GM12874 (cell line): ENCODE data around the gene SLC16A5.

Experiments
- TF ChIP-seq, protein P1 (sequence below): IDR thresholded peaks from 2 replicates; pipeline ENCODE4 v1.5.1; 2011; ENCODE audit warnings: low read depth, mild to moderate bottlenecking, control low read depth, low read length, moderate library complexity; ENCODE audit not compliant: insufficient read depth

Gene SLC16A5

DNA sequence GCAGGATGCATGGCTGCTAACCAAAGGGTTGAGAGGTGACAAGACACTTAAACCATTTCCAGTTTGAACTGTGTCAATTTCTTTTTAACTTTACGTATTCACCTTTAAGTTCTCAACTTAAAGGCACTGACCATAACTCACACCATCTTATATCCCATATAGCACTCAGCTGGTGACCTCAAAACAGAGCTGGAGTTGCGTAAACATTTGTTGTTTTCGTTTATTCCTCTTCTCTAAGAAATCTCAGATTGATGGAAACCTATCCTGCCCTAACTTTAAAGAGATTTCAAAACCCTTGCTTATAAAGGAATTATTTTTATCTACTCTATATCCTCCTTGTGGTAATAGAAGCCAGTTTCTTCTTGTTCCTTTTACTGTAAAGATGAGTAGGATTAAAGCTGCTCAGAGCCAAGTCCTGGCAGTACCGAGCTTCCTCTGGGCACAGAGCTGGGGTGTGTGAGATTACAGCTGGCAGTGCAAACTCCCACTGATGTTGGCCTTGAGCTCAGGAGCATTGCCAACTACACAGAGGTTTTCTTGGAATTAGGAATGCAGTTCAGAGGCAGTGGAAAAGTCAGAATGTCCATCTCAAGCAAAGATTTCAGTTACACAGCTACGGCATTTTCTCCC is 39.4 kb upstream of the SLC16A5 start:
- TF ChIP-seq, protein P1, sequence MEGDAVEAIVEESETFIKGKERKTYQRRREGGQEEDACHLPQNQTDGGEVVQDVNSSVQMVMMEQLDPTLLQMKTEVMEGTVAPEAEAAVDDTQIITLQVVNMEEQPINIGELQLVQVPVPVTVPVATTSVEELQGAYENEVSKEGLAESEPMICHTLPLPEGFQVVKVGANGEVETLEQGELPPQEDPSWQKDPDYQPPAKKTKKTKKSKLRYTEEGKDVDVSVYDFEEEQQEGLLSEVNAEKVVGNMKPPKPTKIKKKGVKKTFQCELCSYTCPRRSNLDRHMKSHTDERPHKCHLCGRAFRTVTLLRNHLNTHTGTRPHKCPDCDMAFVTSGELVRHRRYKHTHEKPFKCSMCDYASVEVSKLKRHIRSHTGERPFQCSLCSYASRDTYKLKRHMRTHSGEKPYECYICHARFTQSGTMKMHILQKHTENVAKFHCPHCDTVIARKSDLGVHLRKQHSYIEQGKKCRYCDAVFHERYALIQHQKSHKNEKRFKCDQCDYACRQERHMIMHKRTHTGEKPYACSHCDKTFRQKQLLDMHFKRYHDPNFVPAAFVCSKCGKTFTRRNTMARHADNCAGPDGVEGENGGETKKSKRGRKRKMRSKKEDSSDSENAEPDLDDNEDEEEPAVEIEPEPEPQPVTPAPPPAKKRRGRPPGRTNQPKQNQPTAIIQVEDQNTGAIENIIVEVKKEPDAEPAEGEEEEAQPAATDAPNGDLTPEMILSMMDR: no peak

DNA sequence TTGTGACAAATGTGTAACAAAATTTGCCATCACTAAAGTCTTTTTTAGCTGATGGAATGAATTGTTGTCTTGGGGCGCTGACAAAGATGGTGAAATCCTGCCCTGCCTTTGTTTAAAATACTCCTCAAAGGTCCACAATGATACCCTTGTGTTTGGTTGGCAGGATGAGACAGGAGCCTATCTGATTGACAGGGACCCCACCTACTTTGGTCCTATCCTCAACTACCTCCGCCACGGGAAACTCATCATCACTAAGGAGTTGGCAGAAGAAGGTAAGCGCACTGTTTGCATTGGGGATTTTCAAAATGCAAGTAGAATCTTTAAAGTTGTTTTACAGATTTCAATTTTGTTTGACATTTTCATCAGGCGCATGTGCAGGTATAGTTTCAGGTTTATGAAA is 38.7 kb upstream of the SLC16A5 start:
- TF ChIP-seq, protein P1: no peak

DNA sequence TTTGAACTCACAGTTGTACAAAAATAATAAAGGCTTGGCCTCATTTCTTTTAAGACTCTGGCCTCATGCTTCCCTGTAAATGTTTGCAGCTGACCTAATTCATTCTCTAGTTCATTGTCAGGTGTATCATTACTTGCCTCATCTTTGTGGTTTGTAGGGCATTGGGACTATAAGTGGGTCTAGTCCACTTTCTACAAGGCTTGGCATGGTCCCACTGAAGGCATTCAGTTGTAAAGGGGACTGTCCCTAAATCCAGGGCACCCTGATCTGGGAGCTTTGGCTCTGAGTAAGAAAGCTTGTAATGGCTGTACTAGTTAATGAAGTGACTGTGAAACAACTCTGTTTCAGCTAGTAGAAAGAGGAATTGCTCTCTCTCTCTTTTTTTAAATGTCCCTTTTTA is 38.0 kb upstream of the SLC16A5 start:
- TF ChIP-seq, protein P1: no peak

- TF ChIP-seq, protein P1: no peak
These were observed 35.8 kb upstream of the SLC16A5 start for GRCh38 chr17:75051941-75052340.

DNA sequence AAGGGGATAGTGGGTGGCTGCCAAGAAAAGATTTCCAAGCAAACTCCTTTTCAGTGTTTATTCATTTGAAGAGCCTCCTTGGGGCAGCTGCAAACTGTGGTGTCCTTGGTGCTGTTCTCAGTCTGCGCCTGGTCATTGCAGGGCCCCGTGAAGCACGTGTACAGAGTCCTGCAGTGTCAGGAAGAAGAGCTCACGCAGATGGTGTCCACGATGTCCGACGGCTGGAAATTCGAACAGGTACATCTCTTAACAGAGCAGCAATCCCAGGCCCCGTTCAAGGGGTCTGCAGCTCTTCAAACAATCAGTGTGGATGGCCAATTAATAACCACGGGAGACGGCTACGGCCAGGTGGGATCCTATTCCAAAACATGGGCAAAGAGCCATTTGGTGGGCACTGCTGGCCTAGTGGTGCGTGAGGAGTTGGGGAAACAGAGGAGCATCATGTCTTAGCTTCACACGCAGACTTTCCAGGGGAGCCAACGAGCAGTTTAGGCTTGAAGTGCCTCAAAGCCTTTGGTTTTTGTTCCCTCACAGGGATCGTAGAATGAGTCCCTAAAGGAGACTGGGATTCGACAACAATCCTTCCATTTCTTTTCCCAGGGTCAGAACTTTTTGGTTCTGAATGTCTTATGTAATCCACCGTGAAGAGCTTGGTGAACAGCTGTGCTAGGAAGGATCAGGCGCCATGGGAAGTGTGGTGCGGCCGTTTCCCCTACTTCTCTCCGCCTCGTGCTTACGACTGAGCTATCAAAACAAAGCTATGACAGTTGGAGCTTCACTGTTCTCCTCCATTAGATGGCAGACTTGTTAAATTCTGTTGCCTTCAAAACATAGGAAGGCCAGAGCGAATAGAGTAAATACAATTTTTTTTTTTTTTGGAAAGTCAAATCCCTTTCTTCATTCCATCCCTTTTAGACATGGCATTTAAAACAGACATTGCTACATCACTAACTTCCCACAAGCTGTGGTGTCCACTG is 28.1 kb upstream of the SLC16A5 start:
- TF ChIP-seq, protein P1: no peak

DNA sequence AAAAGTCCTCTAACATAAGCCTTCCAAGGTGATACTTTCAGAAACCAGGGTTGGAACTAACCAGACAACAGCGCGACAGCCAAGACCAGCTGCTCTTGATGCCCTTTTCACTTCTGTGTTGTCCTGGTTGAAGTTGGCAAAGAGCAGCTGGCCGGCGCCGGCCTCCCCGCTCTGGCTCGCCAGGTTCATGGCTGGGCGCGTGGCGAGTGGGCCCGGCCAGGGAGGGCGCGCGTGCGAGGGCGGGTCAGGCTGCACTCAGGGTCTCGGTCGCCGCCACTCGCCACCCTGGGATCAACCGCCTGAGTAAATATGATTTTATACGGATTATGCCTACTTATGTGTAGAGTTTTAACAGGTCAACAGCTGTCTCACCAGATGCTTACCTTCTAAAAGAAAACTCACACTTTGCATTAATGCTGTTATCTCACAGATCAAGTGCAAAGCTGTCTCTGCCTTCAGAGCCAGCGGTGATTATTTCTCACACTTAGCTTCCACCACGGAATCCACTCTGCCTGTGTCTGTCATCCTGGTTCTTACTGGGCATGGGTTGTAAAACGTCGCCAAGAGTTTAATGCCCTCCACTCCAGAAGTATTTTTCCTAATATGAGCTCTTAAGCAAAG is 27.2 kb upstream of the SLC16A5 start:
- TF ChIP-seq, protein P1: no peak

GRCh38 chr17:75061055-75061438 is 26.7 kb upstream of the SLC16A5 start:
- TF ChIP-seq, protein P1: no peak
